ENCODE results near the gene OR1K1.

GRCh38 chr9:122800066-122801060 lies at the start of gene OR1K1:
- TF ChIP-seq CTCF (IDR thresholded peaks at IDR 0.05) (no peak), POLR2A (IDR thresholded peaks at IDR 0.05) (no peak), EP300 (IDR thresholded peaks at IDR 0.05; ENCODE audit: low read depth) (no peak)

Data from transverse colon (tissue), 3 donors.